CD4-positive, alpha-beta T cell treated with Interleukin-2 at 100 ng/mL for 4 hours (primary cell): Measurements from ENCODE around the gene METTL18.

Source experiments
- DNase-seq: peaks from one replicate; pipeline ENCODE4 v3.0.0-alpha.2; 2020; ENCODE audit warnings: low spot score

METTL18 gene

GRCh38 chr1:169785267-169785666, 9.4 kb downstream of the METTL18 start:
- no peak for DNase-seq

GRCh38 chr1:169784102-169784501, 10.6 kb downstream of the METTL18 start:
- no peak for DNase-seq

- DNase-seq = no peak
Measured at GRCh38 chr1:169782596-169782995, 12.1 kb downstream of the METTL18 start.

- DNase-seq = no peak
Measured at GRCh38 chr1:169779970-169780369, 14.7 kb downstream of the METTL18 start.

- DNase-seq = no peak
Measured at GRCh38 chr1:169779150-169779549, 15.6 kb downstream of the METTL18 start.

- DNase-seq = no peak
Measured at GRCh38 chr1:169776440-169776839, 18.3 kb downstream of the METTL18 start.

GRCh38 chr1:169768161-169768560, 26.5 kb downstream of the METTL18 start:
- no peak for DNase-seq

- no peak for DNase-seq
Measured at GRCh38 chr1:169765580-169766331, 29.0 kb downstream of the METTL18 start.

- no peak for DNase-seq
Measured at GRCh38 chr1:169764919-169765318, 29.8 kb downstream of the METTL18 start.

- no peak for DNase-seq
Measured at GRCh38 chr1:169762699-169763098, 32.0 kb downstream of the METTL18 start.

GRCh38 chr1:169759038-169759437, 35.7 kb downstream of the METTL18 start:
- DNase-seq = no peak

GRCh38 chr1:169753549-169753948, 41.2 kb downstream of the METTL18 start:
- DNase-seq = no peak

GRCh38 chr1:169750041-169750440, 44.7 kb downstream of the METTL18 start:
- no peak for DNase-seq

GRCh38 chr1:169746550-169746949, 48.2 kb downstream of the METTL18 start:
- DNase-seq = no peak

GRCh38 chr1:169745015-169745861, 49.5 kb downstream of the METTL18 start:
- DNase-seq = no peak
